Muscle layer of colon (tissue), 2 donors: Measurements from ENCODE around the gene SCUBE1.

ENCODE experiments used
- H3K27ac ChIP-seq: one replicate; pipeline ENCODE4 v1.7.0; 2013; ENCODE audit warnings: low read depth, mild to moderate bottlenecking, low read length, moderate library complexity
- H3K27me3 ChIP-seq, 2 donors: one replicate each; pipeline ENCODE4 v1.7.0; 2013; ENCODE audit warnings: low read length in 2 of 2, mild to moderate bottlenecking in 2 of 2; ENCODE audit not compliant: insufficient read depth in 2 of 2, control insufficient read depth in 1 of 2
- H3K36me3 ChIP-seq: one replicate; pipeline ENCODE4 v1.7.0; 2013; ENCODE audit warnings: mild to moderate bottlenecking, low read length; ENCODE audit not compliant: insufficient read depth
- H3K4me1 ChIP-seq: one replicate; pipeline ENCODE4 v1.7.0; 2013; ENCODE audit warnings: mild to moderate bottlenecking, low read length; ENCODE audit not compliant: insufficient read depth
- H3K4me3 ChIP-seq, 2 donors: one replicate each; pipeline ENCODE4 v1.7.0; 2013; ENCODE audit warnings: low read length in 2 of 2, low read depth in 1 of 2, mild to moderate bottlenecking in 1 of 2, moderate library complexity in 1 of 2
- H3K9ac ChIP-seq: one replicate; pipeline ENCODE4 v1.7.0; 2013; ENCODE audit warnings: low read length
- H3K9me3 ChIP-seq: one replicate; pipeline ENCODE4 v1.7.0; 2013; ENCODE audit warnings: mild to moderate bottlenecking, low read length
- donor health status: abdominal sarcoma.
- donor health status: Adenocarcinoma of cecum.

Gene SCUBE1

GRCh38 chr22:43273902-43274484 is 69.2 kb downstream of the SCUBE1 start:
- Histone ChIP-seq H3K36me3 (no peaks in the 10 kb centered on the region), H3K4me1 (peaks cover 15% of the 10 kb centered on the region), H3K27ac (no peak overlapping the region), H3K27me3 (no peaks in the 10 kb centered on the region), H3K4me3 (no peak overlapping the region), H3K9me3 (no peaks in the 10 kb centered on the region), H3K9ac (no peak overlapping the region)

GRCh38 chr22:43272869-43273318 is 70.3 kb downstream of the SCUBE1 start:
- no peaks in the 10 kb centered on the region for H3K36me3 ChIP-seq
- H3K27ac ChIP-seq = no peak overlapping the region
- H3K4me3 ChIP-seq = no peak overlapping the region
- H3K27me3 ChIP-seq = peaks cover 0 to 5% of the 10 kb centered on the region in 2 donors
- H3K9me3 ChIP-seq = no peaks in the 10 kb centered on the region
- peaks cover 4% of the 10 kb centered on the region for H3K4me1 ChIP-seq
- H3K9ac ChIP-seq = no peak overlapping the region

- no peaks in the 10 kb centered on the region for H3K9me3 ChIP-seq
- H3K4me1 ChIP-seq = no peaks in the 10 kb centered on the region
- no peak overlapping the region for H3K9ac ChIP-seq
- no peaks in the 10 kb centered on the region for H3K36me3 ChIP-seq
- H3K4me3 ChIP-seq = no peak overlapping the region
- peaks cover 0 to 5% of the 10 kb centered on the region in 2 donors for H3K27me3 ChIP-seq
- no peak overlapping the region for H3K27ac ChIP-seq
Measured at GRCh38 chr22:43272301-43272700, 70.9 kb downstream of the SCUBE1 start.

- Histone ChIP-seq H3K4me1 (no peaks in the 10 kb centered on the region), H3K27me3 (peaks cover 0 to 12% of the 10 kb centered on the region in 2 donors), H3K4me3 (no peak overlapping the region), H3K27ac (no peak overlapping the region), H3K9me3 (no peaks in the 10 kb centered on the region), H3K9ac (no peak overlapping the region), H3K36me3 (no peaks in the 10 kb centered on the region)
Measured at GRCh38 chr22:43270949-43271348, 72.2 kb downstream of the SCUBE1 start.

- H3K27ac ChIP-seq = no peak overlapping the region
- H3K27me3 ChIP-seq = peaks cover 0 to 12% of the 10 kb centered on the region in 2 donors
- H3K9me3 ChIP-seq = no peaks in the 10 kb centered on the region
Measured at GRCh38 chr22:43270314-43270908, 72.8 kb downstream of the SCUBE1 start.

GRCh38 chr22:43269646-43270045 is 73.5 kb downstream of the SCUBE1 start:
- H3K4me1 ChIP-seq = no peaks in the 10 kb centered on the region
- no peak overlapping the region for H3K9ac ChIP-seq
- H3K9me3 ChIP-seq = no peaks in the 10 kb centered on the region
- no peaks in the 10 kb centered on the region for H3K36me3 ChIP-seq
- no peak overlapping the region for H3K27ac ChIP-seq
- peaks cover 0 to 12% of the 10 kb centered on the region in 2 donors for H3K27me3 ChIP-seq
- no peak overlapping the region for H3K4me3 ChIP-seq

More at GRCh38 chr22:43270314-43270908, 72.8 kb downstream of the SCUBE1 start:
- Histone ChIP-seq H3K4me3 (no peak overlapping the region), H3K9ac (no peak overlapping the region), H3K4me1 (no peaks in the 10 kb centered on the region), H3K36me3 (no peaks in the 10 kb centered on the region)

- Histone ChIP-seq H3K9me3 (no peaks in the 10 kb centered on the region), H3K27me3 (peaks cover 0 to 12% of the 10 kb centered on the region in 2 donors), H3K4me3 (no peak overlapping the region), H3K4me1 (peaks cover 4% of the 10 kb centered on the region), H3K9ac (no peak overlapping the region), H3K27ac (no peak overlapping the region), H3K36me3 (no peaks in the 10 kb centered on the region)
Measured at GRCh38 chr22:43269246-43269645, 73.9 kb downstream of the SCUBE1 start.

GRCh38 chr22:43267981-43268660 is 75.1 kb downstream of the SCUBE1 start:
- Histone ChIP-seq H3K27me3 (peaks cover 0 to 12% of the 10 kb centered on the region in 2 donors), H3K4me3 (no peak overlapping the region), H3K9me3 (no peaks in the 10 kb centered on the region), H3K27ac (no peak overlapping the region), H3K36me3 (no peaks in the 10 kb centered on the region), H3K9ac (no peak overlapping the region), H3K4me1 (peaks cover 9% of the 10 kb centered on the region)

- H3K36me3 ChIP-seq = no peaks in the 10 kb centered on the region
Measured at GRCh38 chr22:43267332-43267980, 75.7 kb downstream of the SCUBE1 start.

GRCh38 chr22:43266076-43266475 is 77.1 kb downstream of the SCUBE1 start:
- H3K4me3 ChIP-seq = no peak overlapping the region
- peaks cover 0 to 12% of the 10 kb centered on the region in 2 donors for H3K27me3 ChIP-seq
- H3K27ac ChIP-seq = no peak overlapping the region
- H3K4me1 ChIP-seq = peaks cover 9% of the 10 kb centered on the region
- H3K36me3 ChIP-seq = no peaks in the 10 kb centered on the region
- no peak overlapping the region for H3K9ac ChIP-seq
- H3K9me3 ChIP-seq = no peaks in the 10 kb centered on the region

More at GRCh38 chr22:43267332-43267980, 75.7 kb downstream of the SCUBE1 start:
- Histone ChIP-seq H3K27ac (no peak overlapping the region), H3K4me1 (peaks cover 9% of the 10 kb centered on the region), H3K9me3 (no peaks in the 10 kb centered on the region), H3K4me3 (no peak overlapping the region), H3K27me3 (peaks cover 0 to 12% of the 10 kb centered on the region in 2 donors), H3K9ac (no peak overlapping the region)
